MM.1S (cell line): ENCODE data around the gene PGS1.

ENCODE experiments used
- CTCF ChIP-seq: fragments of 300-600 bp; sonication (generic); IDR thresholded peaks from 2 replicates; pipeline ENCODE4 v1.5.1; 2016; ENCODE audit warnings: antibody characterized with exemption, low read length, mixed read lengths
- EZH2 ChIP-seq: fragments of 300-600 bp; sonication (generic); optimal IDR thresholded peaks from 2 replicates; pipeline ENCODE3; 2017; ENCODE audit warnings: low read depth, mild to moderate bottlenecking, antibody characterized with exemption, low read length, mixed read lengths

- TF ChIP-seq CTCF (no peak), EZH2 (no peak)
Observed at GRCh38 chr17:78416791-78417530, 38.5 kb downstream of the PGS1 start.
